ENCODE data around the gene CCM2.

CCM2 gene

DNA sequence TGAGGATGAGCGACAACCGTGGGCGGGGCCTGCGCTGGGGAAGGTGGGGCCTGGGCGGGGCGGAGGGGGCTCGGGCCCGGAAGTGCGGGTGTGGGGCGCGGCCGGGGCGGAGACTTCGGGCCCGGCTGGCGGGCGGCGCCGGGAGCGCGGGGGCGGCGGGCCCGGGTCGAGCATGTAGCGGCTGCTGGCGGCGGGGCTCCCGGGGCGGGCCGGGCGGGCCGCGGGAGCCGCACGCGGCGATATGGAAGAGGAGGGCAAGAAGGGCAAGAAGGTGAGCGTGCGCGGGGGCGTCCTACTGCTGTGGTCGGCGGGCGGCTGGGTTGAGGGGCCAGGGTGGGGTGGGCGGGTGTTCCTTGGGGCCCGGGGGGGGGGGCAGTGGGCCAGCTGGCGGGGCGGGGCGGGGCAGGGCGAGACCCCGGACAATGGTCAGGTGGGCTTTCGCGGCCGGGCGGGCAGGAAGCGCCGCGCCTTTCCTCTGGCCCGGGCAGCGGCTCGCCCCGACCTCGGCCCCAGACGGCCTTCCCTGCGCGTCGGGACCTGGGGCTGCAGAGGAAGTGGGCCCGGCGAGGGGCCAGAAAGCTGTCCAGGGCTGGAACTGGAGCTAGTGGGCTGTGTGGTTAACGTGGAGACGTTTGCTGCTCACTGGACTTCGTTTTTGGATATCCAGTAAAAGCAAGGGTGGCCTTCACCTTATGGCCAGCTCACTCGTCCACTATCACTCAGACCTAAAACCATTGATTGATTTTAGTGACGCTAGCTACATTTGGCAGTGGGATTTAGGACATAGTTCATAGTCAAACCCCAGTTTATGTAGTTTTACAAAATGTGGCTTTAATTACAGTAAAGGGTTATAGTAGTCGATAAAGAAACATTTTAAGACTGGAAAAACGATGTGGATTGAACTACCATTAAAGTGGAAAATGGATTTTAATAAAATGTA lies at the start of gene CCM2:
TSS of gene CCM2 (plus strand) at position 109 of the 940 bp plus-strand sequence. CDS start at position 242, 133 bp downstream.
- peak within 1 kb of the TSS; percentile 82 for H3K27ac ChIP-seq
- TF ChIP-seq, protein P1, sequence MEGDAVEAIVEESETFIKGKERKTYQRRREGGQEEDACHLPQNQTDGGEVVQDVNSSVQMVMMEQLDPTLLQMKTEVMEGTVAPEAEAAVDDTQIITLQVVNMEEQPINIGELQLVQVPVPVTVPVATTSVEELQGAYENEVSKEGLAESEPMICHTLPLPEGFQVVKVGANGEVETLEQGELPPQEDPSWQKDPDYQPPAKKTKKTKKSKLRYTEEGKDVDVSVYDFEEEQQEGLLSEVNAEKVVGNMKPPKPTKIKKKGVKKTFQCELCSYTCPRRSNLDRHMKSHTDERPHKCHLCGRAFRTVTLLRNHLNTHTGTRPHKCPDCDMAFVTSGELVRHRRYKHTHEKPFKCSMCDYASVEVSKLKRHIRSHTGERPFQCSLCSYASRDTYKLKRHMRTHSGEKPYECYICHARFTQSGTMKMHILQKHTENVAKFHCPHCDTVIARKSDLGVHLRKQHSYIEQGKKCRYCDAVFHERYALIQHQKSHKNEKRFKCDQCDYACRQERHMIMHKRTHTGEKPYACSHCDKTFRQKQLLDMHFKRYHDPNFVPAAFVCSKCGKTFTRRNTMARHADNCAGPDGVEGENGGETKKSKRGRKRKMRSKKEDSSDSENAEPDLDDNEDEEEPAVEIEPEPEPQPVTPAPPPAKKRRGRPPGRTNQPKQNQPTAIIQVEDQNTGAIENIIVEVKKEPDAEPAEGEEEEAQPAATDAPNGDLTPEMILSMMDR (conservative IDR thresholded peaks at IDR 0.05) = no peak

DNA sequence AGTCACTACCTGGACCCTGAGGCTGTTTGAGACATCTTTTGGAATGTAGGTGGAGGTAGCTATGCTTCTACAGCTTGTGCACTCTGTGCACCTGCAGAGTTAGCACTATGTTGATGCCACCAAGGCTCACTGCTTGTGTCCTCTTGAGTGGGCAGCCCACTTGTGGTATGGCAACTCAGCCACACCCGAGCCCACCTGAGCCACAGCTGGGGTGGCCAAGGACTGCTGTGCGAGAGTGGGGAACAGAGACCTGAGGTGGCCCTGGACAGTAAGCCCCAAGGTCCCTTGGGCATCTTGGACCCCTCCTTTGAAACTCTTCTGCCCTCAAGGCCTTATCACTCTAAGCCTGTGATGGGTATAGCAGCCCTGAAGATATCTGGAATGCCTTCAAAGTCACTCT lies 46.8 kb upstream of the CCM2 start:
- TF ChIP-seq, protein P1 (conservative IDR thresholded peaks at IDR 0.05) = no peak
- no peak overlapping the region for H3K27ac ChIP-seq

DNA sequence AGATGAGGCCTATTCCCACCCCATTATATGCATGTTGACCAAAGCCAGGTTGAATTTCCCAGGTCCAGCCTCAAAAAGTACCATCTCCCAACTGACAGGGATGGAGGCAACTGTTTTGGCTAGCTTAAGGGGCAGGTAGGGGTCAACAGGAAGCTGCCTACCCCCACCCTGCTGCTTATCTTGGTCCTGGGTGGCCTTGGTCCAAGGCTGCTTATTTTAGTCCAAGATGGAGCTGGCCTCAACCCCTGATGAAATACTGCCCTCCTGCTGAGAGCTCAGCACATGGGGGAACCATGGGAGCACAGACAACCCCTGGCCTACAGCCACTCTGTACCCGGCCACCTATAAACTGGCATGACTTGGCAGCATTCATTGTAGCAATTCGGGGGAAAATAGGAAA lies 44.3 kb upstream of the CCM2 start:
- TF ChIP-seq, protein P1 (conservative IDR thresholded peaks at IDR 0.05) = no peak
- H3K27ac ChIP-seq = no peak overlapping the region

DNA sequence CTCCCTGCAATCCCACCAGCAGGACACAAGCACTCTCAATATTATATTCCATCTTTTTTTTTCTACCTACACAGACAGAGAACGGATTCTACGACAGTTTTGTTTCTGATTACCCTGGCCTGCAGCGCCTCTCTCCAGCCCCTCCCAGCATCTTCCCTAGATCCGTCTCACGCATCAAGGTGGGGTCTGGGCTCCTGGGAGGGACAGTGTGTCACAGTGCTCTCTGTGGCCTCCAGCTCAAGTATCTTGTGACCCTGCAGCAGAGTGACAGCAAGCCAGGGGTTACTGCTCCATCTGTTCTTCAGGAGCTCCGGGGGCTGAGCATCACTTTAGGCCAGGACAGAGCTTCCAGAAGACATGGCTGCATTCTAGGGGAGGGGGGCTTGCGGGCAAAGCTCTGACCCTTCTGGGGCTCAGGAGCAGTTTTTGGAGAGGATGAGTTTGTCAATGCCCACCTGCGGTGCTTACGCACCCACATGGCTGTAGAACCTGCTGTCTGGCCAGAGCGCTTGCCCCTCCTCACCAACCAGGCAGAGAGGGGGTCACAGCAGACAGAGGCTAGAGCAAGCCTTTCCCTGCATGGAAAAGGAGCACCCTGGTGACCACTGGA lies 43.7 kb upstream of the CCM2 start:
- H3K27ac ChIP-seq = no peak overlapping the region
- TF ChIP-seq, protein P1 (conservative IDR thresholded peaks at IDR 0.05) = no peak

DNA sequence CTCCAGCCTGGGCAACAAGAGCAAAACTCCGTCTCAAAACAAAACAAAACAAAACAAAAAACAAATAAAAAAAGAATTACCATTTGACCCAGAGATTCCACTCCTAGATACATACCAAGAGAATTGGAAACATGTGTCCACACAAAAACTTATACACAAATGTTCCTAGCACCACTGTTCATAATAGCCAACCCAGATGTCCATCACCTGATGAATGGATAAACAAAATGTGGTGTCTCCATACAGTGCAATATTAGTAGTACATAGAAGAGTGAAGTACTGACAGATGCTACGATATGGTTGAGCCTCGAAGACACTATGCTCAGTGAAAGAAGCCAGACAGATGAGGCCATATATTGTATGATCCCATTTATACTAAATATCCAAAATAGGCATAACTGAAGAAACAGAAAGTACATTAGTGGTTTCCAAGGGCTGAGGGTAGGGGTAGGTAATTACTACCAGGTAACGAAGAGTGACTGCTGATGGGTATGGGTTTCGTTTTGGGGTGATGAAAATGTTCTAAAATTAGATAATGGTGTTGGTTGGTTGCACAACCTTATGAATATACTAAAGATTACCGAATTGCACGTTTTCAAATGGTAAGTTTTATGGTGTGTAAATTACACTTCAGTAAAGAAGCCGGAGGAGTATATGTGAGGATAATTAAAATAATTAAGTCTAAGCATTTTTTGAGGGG lies 41.2 kb upstream of the CCM2 start:
- no peak overlapping the region for H3K27ac ChIP-seq
- TF ChIP-seq, protein P1 (conservative IDR thresholded peaks at IDR 0.05) = no peak

DNA sequence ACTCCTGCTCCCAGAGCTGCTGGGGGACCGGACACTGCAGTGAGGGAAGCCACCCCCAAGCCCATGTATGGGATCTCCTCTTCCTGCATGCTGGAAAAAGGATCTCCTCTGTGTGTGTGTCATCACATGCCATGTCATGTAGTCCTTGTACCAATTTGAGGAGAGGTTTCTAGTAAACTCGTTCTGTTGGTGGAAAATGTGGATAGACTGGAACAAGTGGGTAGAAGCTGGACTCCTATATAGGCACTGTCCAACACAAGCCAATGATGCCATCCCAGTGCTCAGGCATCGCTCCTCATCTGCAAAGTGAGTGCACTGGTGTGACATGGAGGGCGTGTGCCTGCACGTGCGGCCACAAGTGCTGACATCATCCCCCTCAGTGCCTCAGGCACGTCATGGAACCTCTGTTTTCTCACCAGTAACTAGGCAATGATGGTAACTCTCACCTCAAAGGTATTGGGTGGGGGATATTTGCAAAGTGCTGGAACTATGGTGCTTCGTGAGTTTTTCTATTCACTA lies 40.5 kb upstream of the CCM2 start:
- TF ChIP-seq, protein P1 (conservative IDR thresholded peaks at IDR 0.05) = no peak
- no peak overlapping the region for H3K27ac ChIP-seq

All from VCaP (cell line).